Retinal pigment epithelial cell (primary cell): ENCODE measurements around the gene EFNA5.

Source experiments
- DNase-seq: peaks from one replicate; pipeline ENCODE4 v3.0.0-alpha.2; 2010; ENCODE audit warnings: low read depth
- H3K4me3 ChIP-seq: 2 replicates; pipeline ENCODE4 v1.5.1; 2011; ENCODE audit warnings: mild to moderate bottlenecking, low read length, control low read depth, moderate library complexity
- CTCF ChIP-seq: conservative IDR thresholded peaks from 2 replicates; pipeline ENCODE4 v1.5.1; 2011; ENCODE audit warnings: low read depth, low read length, control low read depth, inconsistent platforms

The EFNA5 gene

GRCh38 chr5:107331882-107332281 lies 338.9 kb downstream of the EFNA5 start:
- DNase-seq, result peak; percentile 61
- TF ChIP-seq CTCF, result no peak
- H3K4me3 ChIP-seq, result no peak overlapping the region

- DNase-seq, result no peak
- TF ChIP-seq CTCF, result no peak
- H3K4me3 ChIP-seq, result no peak overlapping the region
Observed at GRCh38 chr5:107331312-107331711, 339.4 kb downstream of the EFNA5 start.

- no peak for TF ChIP-seq CTCF
- H3K4me3 ChIP-seq, result no peak overlapping the region
Observed at GRCh38 chr5:107330903-107331302, 339.8 kb downstream of the EFNA5 start.

GRCh38 chr5:107329850-107330249 lies 340.9 kb downstream of the EFNA5 start:
- no peak overlapping the region for H3K4me3 ChIP-seq
- no peak for TF ChIP-seq CTCF
- DNase-seq, result no peak

More at GRCh38 chr5:107330903-107331302, 339.8 kb downstream of the EFNA5 start:
- no peak for DNase-seq
